OCI-M2 (cell line): ENCODE measurements around the gene OR5A1.
"Not testable (repeated sequence)": the region's sequence is repeated elsewhere in the genome, so short reads cannot be mapped to it uniquely, and the experiment has no call there.

Source experiments
- DNase-seq: peaks from one replicate; lab custom pipeline; 2025; ENCODE audit not compliant: unreplicated experiment; lab: John Stamatoyannopoulos, UW

The OR5A1 gene

DNA sequence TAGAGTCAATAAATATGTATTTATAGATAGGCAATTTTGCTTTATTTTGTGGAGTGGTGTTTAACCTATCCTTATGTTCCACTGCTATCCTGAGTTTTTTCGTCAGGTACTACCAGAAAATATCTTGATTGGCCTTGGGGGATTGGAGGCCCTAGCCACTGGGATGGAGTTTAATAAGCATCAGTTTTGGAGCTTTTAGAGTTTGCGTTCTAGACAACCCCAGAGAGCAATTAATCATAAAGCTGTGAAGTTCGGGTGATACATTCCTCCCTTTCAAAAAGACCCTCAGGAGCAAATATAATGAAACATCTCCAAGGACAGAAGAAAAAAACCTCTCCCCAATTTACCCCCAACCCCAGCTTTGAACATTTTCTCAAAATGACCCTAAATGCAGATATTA lies at the start of gene OR5A1:
Gene OR5A1, plus strand, starts transcription at position 301 of the 400 bp plus-strand sequence. CDS start 6,700 bp downstream, outside the sequence.
- no peak for DNase-seq

DNA sequence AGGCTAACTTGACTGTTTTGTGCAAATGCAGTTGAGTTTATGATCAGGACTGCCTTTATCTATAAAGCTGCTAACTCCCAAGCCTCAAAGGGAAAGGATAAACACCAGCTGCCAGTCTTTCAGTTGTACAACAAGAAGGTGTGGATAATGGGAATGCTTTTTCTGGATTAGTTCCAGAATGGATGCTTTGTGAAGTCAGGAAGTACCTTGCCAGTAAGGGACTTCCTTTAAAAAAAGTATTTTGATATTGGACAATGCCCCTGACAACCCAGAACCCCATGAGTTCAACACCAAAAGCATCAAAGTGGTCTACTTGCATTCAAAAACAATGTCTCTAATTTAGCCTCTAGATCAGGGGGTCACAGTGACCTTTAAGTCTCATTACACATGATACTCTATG lies 42.1 kb upstream of the OR5A1 start:
- no peak for DNase-seq

GRCh38 chr11:59400461-59401261 lies 35.6 kb upstream of the OR5A1 start:
- no peak for DNase-seq

GRCh38 chr11:59401262-59401552 lies 35.1 kb upstream of the OR5A1 start:
- no peak for DNase-seq

DNA sequence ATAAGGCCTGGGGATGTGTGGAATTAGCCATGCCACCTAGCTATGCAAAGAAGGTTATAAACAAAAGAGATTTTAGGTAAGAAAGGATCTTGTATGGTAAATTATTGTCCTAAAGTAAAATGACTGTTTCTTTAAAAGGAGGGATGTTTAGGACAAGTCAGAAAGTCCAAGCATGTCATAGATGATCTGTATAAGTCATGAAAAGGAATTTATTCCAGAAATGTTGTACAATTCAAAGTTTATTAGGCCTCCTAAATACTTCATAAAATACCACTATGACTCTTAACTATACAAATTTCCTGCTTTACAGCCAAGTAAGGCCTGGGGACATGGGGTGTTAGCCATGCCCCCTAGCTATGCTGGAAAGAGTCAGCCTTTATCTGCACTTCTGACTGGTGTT lies 32.7 kb upstream of the OR5A1 start:
- DNase-seq: no peak

GRCh38 chr11:59413646-59414045 lies 22.6 kb upstream of the OR5A1 start:
- DNase-seq: no peak

DNA sequence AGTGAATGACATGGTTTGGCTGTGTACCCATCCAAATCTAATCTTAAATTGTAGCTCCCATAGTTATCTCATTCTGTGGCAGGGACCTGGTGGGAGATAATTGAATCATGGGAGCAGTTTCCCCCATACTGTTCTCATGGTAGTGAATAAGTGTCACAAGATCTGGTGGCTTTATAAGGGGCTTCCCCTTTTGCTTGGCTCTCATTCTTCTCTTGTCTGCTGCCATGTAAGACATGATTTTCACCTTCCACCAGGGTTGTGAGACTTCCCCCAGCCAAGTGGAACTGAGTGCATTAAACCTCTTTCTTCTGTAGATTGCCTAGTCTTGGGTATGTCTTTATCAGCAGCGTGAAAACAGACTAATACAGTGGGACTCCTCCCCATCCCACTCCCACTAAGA lies 21.2 kb upstream of the OR5A1 start:
- DNase-seq: no peak

GRCh38 chr11:59416613-59417012 lies 19.7 kb upstream of the OR5A1 start:
- no peak for DNase-seq

- no peak for DNase-seq
Observed at GRCh38 chr11:59417023-59417422, 19.2 kb upstream of the OR5A1 start.

DNA sequence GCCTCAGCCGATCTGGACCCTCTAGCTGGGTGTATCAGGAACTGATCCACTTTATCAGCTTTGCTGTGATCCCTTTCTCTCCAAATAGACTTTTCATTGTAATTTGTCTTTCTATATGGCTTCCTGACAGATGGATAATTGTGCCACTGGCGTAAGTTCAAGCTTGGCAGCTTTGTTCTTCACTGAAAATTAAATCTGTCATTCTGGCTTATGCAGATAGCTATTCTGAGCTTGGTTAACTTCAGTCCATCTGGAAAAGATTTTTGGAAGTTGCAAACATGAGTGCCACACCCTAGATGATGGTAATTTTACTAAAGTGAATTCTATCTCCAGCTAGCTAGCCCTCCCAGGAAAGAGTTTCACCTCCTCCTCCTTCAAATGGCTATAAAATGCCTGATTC lies 18.1 kb upstream of the OR5A1 start:
- no peak for DNase-seq

- no peak for DNase-seq
Observed at GRCh38 chr11:59423835-59424234, 12.4 kb upstream of the OR5A1 start.

GRCh38 chr11:59425131-59425530 lies 11.1 kb upstream of the OR5A1 start:
- no peak for DNase-seq

GRCh38 chr11:59426361-59427067 lies 9.8 kb upstream of the OR5A1 start, which contains the start of gene OR5A2:
TSS of gene OR5A2 (minus strand) at chr11:59426413. CDS start at chr11:59422953, 3,460 bp downstream.
- no peak for DNase-seq

GRCh38 chr11:59427068-59427382 lies 9.2 kb upstream of the OR5A1 start:
- DNase-seq: no peak

DNA sequence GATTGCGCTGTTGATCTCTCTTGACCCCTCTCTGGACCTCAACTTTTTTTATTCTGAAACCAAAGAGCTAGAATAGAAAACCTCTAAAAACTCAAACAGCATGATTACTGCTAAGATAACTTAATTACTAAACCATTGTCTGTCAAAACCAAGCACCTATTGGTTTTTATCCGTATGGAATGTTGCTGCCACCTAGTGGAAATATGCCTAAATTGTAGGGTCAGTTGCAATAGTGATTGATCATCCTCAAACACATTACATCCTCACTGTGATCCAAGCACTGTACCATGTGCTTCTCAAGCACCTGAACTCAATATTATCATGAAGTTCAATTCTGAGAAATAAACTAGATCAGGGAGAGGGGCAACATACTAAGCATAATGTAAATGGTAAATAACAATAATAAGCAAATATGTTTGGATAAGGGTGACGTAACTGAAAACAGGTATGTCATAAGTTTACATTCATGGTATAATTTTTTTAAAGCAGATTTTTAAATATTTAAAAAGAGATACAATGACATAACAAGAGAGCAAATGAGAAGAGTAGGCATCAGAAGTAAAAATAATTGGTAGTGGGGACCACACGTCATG lies 6.2 kb upstream of the OR5A1 start:
- DNase-seq: no peak

DNA sequence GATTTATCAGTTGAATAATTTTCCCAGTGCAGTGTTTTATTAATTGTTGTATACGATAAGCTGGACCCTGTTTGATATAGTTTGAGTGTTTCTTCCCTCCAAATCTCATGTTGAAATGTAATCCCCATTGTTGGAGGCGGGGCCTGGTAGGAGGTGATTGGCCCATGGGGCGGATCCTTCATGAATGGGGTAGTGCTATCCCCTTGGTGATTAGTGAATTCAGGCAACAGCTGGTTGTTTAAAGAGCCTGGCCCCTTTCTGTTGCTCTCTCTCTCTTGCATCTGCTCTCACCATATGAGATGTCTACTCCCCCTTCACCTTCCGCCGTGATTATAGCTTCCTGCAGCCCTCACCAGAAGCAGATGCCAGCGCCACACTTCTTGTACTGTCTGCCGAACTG lies 1.5 kb downstream of the OR5A1 start:
- DNase-seq: no peak

DNA sequence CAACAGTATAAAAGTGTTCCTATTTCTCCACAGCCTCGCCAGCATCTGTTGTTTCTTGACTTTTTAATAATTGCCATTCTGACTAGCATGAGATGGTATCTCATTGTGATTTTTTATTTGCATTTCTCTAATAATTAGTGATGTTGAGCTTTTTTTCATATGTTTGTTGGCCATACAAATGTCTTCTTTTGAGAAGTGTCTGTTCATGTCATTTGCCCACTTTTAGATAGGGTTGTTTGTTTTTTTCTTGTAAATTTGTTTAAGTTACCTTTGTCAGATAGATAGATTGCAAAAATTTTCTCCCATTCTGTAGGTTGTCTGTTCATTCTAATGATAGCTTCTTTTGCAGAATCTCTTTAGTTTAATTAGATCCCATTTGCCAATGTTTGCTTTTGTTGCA lies 9.4 kb downstream of the OR5A1 start:
- not testable (repeated sequence) for DNase-seq

GRCh38 chr11:59448484-59448883 lies 12.2 kb downstream of the OR5A1 start:
- DNase-seq: no peak

DNA sequence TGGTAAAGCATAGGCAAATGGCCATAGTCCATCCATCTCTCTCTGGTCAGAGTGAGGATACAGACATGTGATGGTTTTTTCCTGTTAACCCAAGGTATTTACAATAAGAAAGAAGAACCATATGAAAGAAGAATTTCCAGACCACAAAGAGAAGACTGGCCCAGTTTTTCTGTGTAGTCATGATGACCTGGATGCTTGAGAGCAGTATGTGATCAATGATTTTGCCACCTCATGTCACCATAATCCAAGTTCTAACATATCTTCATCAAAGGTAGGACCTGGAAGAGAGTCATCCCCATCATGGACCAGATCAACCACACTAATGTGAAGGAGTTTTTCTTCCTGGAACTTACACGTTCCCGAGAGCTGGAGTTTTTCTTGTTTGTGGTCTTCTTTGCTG lies 20.4 kb downstream of the OR5A1 start, which contains the start of gene OR4D6:
Gene OR4D6, plus strand, starts transcription at position 301 of the 400 bp plus-strand sequence. Its CDS starts 0 bp downstream, at position 301.
- DNase-seq: no peak

DNA sequence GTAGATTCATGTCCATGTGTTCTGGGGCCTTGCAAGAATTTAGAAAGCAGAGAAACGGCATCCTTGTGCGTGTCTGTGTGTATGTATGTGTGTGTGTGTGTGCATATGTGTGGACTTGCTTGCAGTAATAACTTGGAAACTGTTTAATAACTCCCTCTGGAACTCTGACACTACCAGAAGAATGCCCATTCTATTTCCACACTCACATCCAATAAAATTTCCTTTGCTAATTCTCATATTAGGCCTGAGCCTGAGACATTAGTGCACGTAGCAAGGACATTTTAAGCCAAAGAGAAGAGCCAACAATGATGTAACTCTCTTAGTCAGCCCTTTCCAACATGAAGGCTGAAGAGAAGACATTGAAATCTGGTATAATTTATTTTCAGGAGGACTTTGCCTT lies 23.6 kb downstream of the OR5A1 start:
- no peak for DNase-seq

DNA sequence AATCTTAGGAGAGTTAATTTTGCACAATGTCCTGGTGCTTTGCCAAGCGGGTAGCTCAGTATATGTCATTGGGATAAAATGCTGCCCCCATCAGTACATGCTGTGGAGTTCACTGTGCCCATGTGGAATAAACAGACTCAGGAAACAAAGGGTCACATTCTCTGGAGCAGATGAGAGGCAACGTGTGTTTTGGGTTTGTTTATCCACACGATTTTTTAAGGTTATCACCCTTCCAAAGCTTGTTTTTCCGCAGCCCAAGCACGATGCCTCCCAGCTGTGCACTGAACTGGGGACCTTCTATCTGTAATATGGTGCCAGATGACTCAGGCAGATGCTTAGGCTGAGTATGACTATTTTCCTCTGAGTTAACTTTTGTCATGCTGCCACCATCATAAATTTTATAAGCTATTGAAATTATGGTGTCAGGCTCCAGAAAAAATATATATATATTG lies 26.9 kb downstream of the OR5A1 start:
- no peak for DNase-seq

DNA sequence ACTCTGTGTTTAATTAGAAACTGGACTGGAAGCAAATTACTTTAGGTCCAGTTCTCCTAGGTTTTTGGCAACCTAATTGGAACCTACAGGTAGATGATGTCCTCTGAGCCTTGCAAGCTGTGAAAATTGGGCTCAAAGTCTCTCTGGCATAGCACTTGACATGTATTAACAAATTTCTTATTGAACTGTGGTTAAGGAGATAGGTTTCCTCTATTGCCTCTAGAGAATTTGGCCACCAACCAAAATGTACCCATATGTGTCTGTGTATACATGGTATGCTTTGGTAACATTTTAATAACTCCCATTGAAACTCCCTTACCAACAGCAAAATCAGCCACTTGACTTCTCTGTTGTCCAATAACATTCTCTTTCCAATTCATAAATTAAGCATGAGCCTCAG lies 36.7 kb downstream of the OR5A1 start, which contains the start of gene OR4D10:
Gene OR4D10, plus strand, starts transcription at position 301 of the 400 bp plus-strand sequence. CDS start 4,115 bp downstream, outside the sequence.
- no peak for DNase-seq
